ENCODE data around the gene ADORA2A. TPM values are rescaled to one million over a fixed set of nuclear protein-coding genes. Genes with fewer than 3 reads are reported as not detected.

ADORA2A gene
- total and polyA plus RNA-seq, 2 of the 13 experiments (the other 11 are each of a cell fraction or from before 2014, with no cell fraction given): 3.3 to 5.0 TPM

DNA sequence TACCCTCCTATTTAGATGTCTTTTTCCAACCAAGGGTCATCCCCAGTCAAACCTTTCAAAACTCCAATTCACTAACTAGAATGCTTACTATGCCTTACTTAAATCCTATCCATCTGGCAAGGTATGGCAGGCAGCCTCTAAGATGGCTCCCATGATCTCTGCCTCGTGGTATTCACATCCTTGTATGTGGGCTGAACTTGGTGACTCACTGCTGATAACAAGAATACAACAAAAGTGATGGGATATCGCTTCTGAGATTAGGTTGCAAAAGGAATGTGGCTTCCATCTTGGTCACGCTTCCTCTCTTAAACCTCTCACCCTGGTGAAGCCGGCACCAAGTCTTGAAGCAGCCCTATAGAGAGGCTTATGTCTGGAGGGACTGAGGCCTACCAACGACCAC is 38.2 kb downstream of the ADORA2A start:
- no peaks in the 10 kb centered on the region for H3K36me3 ChIP-seq (replicated peaks in 1 of 2; ENCODE audit: control insufficient read depth in 1 of 2, insufficient read depth in 2 of 2, low read length in 2 of 2)
- H3K79me2 ChIP-seq (ENCODE audit: insufficient read depth, low read length): no peaks in the 10 kb centered on the region
- in situ Hi-C loops (cut with HindIII; ENCODE audit: extremely low pct_ligation_motif_present, low pct_unique_long_range_greater_than_20kb): no loop called here
- H3K27me3 ChIP-seq (ENCODE audit: control insufficient read depth in 1 of 2, insufficient read depth in 2 of 2, low read length in 2 of 2): no peaks in the 10 kb centered on the region
- intact Hi-C loops (cut with micrococcal nuclease; ENCODE audit: unreplicated experiment): no loop called here
- no peak overlapping the region for H2AFZ ChIP-seq (ENCODE audit: low read length)
- no peak overlapping the region for H3K27ac ChIP-seq (ENCODE audit: extremely low read length, insufficient read depth, low read length)
- no peak overlapping the region for H3K4me2 ChIP-seq (ENCODE audit: low read depth, low read length)
- H3K4me1 ChIP-seq (ENCODE audit: insufficient read depth, low read length): peaks cover 29% of the 10 kb centered on the region
- FAIRE-seq: no peak
- TF ChIP-seq FOSL2 (CRISPR knock-in tag; IDR thresholded peaks at IDR 0.05) (peak; percentile 58), ZNF644 (CRISPR knock-in tag; IDR thresholded peaks at IDR 0.05; ENCODE audit: low read depth) (0 out of 2 replicates have a peak, but pooled peaks have one; percentile 20), SAFB2 (CRISPR knock-in tag; IDR thresholded peaks at IDR 0.05; ENCODE audit: borderline replicate concordance, low read depth) (no peak)
- CTCF ChIA-PET (ENCODE audit: low intra/inter-chr PET ratio, low total read pairs): no interaction called here
- WGBS (ENCODE audit: low lambda C conversion rate): 20% methylated on average over 5 of the region's 5 CpGs
- DNase-seq (ENCODE audit: low spot score): peak; percentile 24
- no peak for ATAC-seq
- no TSS peak for BruUV-seq (replicated peaks)
- H3K4me3 ChIP-seq (replicated peaks in 1 of 3; ENCODE audit: insufficient read depth in 1 of 3, low read depth in 2 of 3, low read length in 3 of 3): no peak overlapping the region
- H3K9me3 ChIP-seq (ENCODE audit: low read length): no peaks in the 10 kb centered on the region
- POLR2A ChIA-PET: no interaction called here
- H4K20me1 ChIP-seq (ENCODE audit: insufficient read depth, low read length): no peaks in the 10 kb centered on the region
- H3K9ac ChIP-seq (ENCODE audit: insufficient read depth, low read depth, low read length): no peak overlapping the region

DNA sequence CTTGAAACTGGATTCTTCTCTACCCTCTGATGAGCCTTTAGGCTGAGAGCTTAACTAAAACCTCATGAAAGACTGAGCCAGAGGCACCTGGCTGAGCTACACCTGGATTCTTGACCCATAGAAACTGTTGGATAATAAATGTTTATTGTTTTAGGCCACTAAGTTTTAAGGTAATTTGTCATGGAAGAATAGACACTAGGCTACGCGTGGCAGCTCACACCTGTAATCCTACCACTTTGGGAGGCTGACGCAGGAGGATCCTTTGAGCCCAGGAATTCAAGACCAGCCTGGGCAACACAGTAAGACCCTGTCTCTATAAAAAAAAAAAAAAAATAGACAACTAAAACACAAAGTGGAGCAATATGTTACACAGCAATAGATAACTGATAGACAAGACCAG is 38.6 kb downstream of the ADORA2A start:
- 95% methylated on average over 3 of the region's 3 CpGs for WGBS (ENCODE audit: low lambda C conversion rate)
- H2AFZ ChIP-seq (ENCODE audit: low read length): no peak overlapping the region
- no peak for FAIRE-seq
- no TSS peak for BruUV-seq (replicated peaks)
- H3K27ac ChIP-seq (ENCODE audit: extremely low read length, insufficient read depth, low read length): no peak overlapping the region
- no peaks in the 10 kb centered on the region for H3K27me3 ChIP-seq (ENCODE audit: control insufficient read depth in 1 of 2, insufficient read depth in 2 of 2, low read length in 2 of 2)
- H3K9me3 ChIP-seq (ENCODE audit: low read length): no peaks in the 10 kb centered on the region
- H4K20me1 ChIP-seq (ENCODE audit: insufficient read depth, low read length): no peaks in the 10 kb centered on the region
- no peak for TF ChIP-seq POLR2A (IDR thresholded peaks at IDR 0.05; ENCODE audit: insufficient read depth in 1 of 2, low read depth in 2 of 2, low read length in 2 of 2)
- TF ChIP-seq, protein P1, sequence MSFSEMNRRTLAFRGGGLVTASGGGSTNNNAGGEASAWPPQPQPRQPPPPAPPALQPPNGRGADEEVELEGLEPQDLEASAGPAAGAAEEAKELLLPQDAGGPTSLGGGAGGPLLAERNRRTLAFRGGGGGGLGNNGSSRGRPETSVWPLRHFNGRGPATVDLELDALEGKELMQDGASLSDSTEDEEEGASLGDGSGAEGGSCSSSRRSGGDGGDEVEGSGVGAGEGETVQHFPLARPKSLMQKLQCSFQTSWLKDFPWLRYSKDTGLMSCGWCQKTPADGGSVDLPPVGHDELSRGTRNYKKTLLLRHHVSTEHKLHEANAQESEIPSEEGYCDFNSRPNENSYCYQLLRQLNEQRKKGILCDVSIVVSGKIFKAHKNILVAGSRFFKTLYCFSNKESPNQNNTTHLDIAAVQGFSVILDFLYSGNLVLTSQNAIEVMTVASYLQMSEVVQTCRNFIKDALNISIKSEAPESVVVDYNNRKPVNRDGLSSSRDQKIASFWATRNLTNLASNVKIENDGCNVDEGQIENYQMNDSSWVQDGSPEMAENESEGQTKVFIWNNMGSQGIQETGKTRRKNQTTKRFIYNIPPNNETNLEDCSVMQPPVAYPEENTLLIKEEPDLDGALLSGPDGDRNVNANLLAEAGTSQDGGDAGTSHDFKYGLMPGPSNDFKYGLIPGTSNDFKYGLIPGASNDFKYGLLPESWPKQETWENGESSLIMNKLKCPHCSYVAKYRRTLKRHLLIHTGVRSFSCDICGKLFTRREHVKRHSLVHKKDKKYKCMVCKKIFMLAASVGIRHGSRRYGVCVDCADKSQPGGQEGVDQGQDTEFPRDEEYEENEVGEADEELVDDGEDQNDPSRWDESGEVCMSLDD (CRISPR knock-in tag; IDR thresholded peaks at IDR 0.05; ENCODE audit: borderline replicate concordance): no peak
- TF ChIP-seq SP140L (CRISPR knock-in tag; IDR thresholded peaks at IDR 0.05; ENCODE audit: borderline replicate concordance): no peak
- TF ChIP-seq FOSL2 (CRISPR knock-in tag; IDR thresholded peaks at IDR 0.05): no peak
- TF ChIP-seq ZMYM3 (CRISPR knock-in tag; IDR thresholded peaks at IDR 0.05): no peak
- TF ChIP-seq ZNF607 (CRISPR knock-in tag; IDR thresholded peaks at IDR 0.05; ENCODE audit: borderline replicate concordance): no peak
- no peak for TF ChIP-seq CREB1 (IDR thresholded peaks at IDR 0.05)
- no peak for TF ChIP-seq CREB1 (CRISPR knock-in tag; IDR thresholded peaks at IDR 0.05)
- TF ChIP-seq STAG1 (CRISPR knock-in tag; IDR thresholded peaks at IDR 0.05): no peak
- no peak for TF ChIP-seq ZNF335 (CRISPR knock-in tag; IDR thresholded peaks at IDR 0.05)
- TF ChIP-seq EP300 (IDR thresholded peaks at IDR 0.05; ENCODE audit: low read depth in 2 of 2, low read length in 2 of 2): no peak
- no peak for TF ChIP-seq EP300 (CRISPR knock-in tag; IDR thresholded peaks at IDR 0.05; ENCODE audit: borderline replicate concordance)
- no peak for TF ChIP-seq CBX5 (CRISPR knock-in tag; IDR thresholded peaks at IDR 0.05; ENCODE audit: borderline replicate concordance)
- DNase-seq (ENCODE audit: low spot score): no peak
- ChIA-PET CTCF (ENCODE audit: low intra/inter-chr PET ratio, low total read pairs) (no interaction called here), POLR2A (no interaction called here)
- no peaks in the 10 kb centered on the region for H3K36me3 ChIP-seq (replicated peaks in 1 of 2; ENCODE audit: control insufficient read depth in 1 of 2, insufficient read depth in 2 of 2, low read length in 2 of 2)
- H3K4me3 ChIP-seq (replicated peaks in 1 of 3; ENCODE audit: insufficient read depth in 1 of 3, low read depth in 2 of 3, low read length in 3 of 3): no peak overlapping the region
- no peak overlapping the region for H3K9ac ChIP-seq (ENCODE audit: insufficient read depth, low read depth, low read length)
- intact Hi-C loops (cut with micrococcal nuclease; ENCODE audit: unreplicated experiment): no loop called here
- ATAC-seq: no peak
- in situ Hi-C loops (cut with HindIII; ENCODE audit: extremely low pct_ligation_motif_present, low pct_unique_long_range_greater_than_20kb): no loop called here
- peaks cover 24% of the 10 kb centered on the region for H3K4me1 ChIP-seq (ENCODE audit: insufficient read depth, low read length)
- H3K4me2 ChIP-seq (ENCODE audit: low read depth, low read length): no peak overlapping the region
- no peaks in the 10 kb centered on the region for H3K79me2 ChIP-seq (ENCODE audit: insufficient read depth, low read length)

All from HepG2 (cell line).